GM12878 (cell line): ENCODE measurements around the gene COPS7A. TPM values are rescaled to one million over a fixed set of nuclear protein-coding genes. Genes with fewer than 3 reads are reported as not detected.

ENCODE experiments used
- ATAC-seq: fragments of 200-7000 bp; cut with Tn5 transposase; 3 replicates; pipeline ENCODE4 v1.9.1; 2020; ENCODE audit warnings: mild to moderate bottlenecking, moderate library complexity
- BruUV-seq: library from RNA; stranded (reverse); fragments of 400-500 nt; replicated peaks from 2 replicates; lab custom pipeline; 2021; lab: Mats Ljungman, UMichigan
- CTCF ChIA-PET: fragments of 300-600 bp; sonication (Branson Sonifier 250); formaldehyde crosslinking; extraction: SDS; loops from one replicate; lab custom pipeline; 2021; ENCODE audit warnings: inconsistent platforms; lab: Yijun Ruan, JAX
- POLR2A ChIA-PET: fragments of 350-600 bp; formaldehyde crosslinking; extraction: SDS; loops from one replicate; lab custom pipeline; 2021; ENCODE audit warnings: inconsistent platforms; lab: Charles Lee
- RAD21 ChIA-PET: fragments of 300-600 bp; sonication (Branson Sonifier 250); formaldehyde crosslinking; loops from one replicate; lab custom pipeline; 2023; ENCODE audit warnings: antibody characterized with exemption; ENCODE audit not compliant: unreplicated experiment; lab: Charles Lee
- SMC1A ChIA-PET: fragments of 300-600 bp; sonication (Branson Sonifier 250); formaldehyde crosslinking; loops from one replicate; lab custom pipeline; 2023; ENCODE audit not compliant: unreplicated experiment, uncharacterized antibody; lab: Charles Lee
- DNase-seq: peaks from one replicate; pipeline ENCODE4 v3.0.0-alpha.2; 2011; ENCODE audit warnings: low read depth, low spot score
- FAIRE-seq: peaks from 3 replicates; lab custom pipeline; 2011; peaks lifted over from hg19 to GRCh38; lab: Jason Lieb, UNC
- H2AFZ ChIP-seq: 2 replicates; pipeline ENCODE4 v1.6.0; 2011; ENCODE audit warnings: low read depth, low read length, control low read depth; ENCODE audit not compliant: control insufficient read depth
- H3K27ac ChIP-seq: 2 replicates; pipeline ENCODE4 v1.5.1; 2011; ENCODE audit warnings: control low read depth; ENCODE audit not compliant: control insufficient read depth, insufficient read depth
- H3K27me3 ChIP-seq, 2 experiments: replicated peaks in 1 of 2; 2 replicates each; pipeline versions ENCODE4 v1.6.0 to v1.6.1; 2011; ENCODE audit warnings: low read length in 1 of 2; ENCODE audit not compliant: control insufficient read depth in 2 of 2, insufficient read depth in 2 of 2
- H3K36me3 ChIP-seq, 2 experiments: 2 replicates each; pipeline ENCODE4 v1.5.1; 2011; ENCODE audit warnings: low read length in 1 of 2; ENCODE audit not compliant: control insufficient read depth in 2 of 2, insufficient read depth in 2 of 2
- H3K4me1 ChIP-seq: 2 replicates; pipeline ENCODE4 v1.6.1; 2011; ENCODE audit warnings: mild to moderate bottlenecking, low read length, moderate library complexity, mixed read lengths; ENCODE audit not compliant: control insufficient read depth, insufficient read depth
- H3K4me2 ChIP-seq: 2 replicates; pipeline ENCODE4 v1.6.0; 2011; ENCODE audit warnings: control low read depth; ENCODE audit not compliant: control insufficient read depth, insufficient read depth
- H3K4me3 ChIP-seq: fragments of 200-600 bp; sonication (generic); 2 replicates; pipeline ENCODE4 v1.5.1; 2016
- H3K79me2 ChIP-seq: 2 replicates; pipeline ENCODE4 v1.6.0; 2011; ENCODE audit warnings: low read length; ENCODE audit not compliant: control insufficient read depth, insufficient read depth
- H3K9ac ChIP-seq: 2 replicates; pipeline ENCODE4 v1.8.0; 2011; ENCODE audit warnings: low read length, control low read depth, mixed read lengths; ENCODE audit not compliant: control insufficient read depth, insufficient read depth
- H3K9me3 ChIP-seq: replicated peaks from 3 replicates; pipeline ENCODE4 v1.5.1; 2011; ENCODE audit warnings: mild to moderate bottlenecking, low read length; ENCODE audit not compliant: control insufficient read depth, insufficient read depth
- H4K20me1 ChIP-seq: 2 replicates; pipeline ENCODE4 v1.6.0; 2011; ENCODE audit not compliant: control insufficient read depth, insufficient read depth
- CREM ChIP-seq: IDR thresholded peaks from 2 replicates; pipeline ENCODE4 v1.6.1; 2014; ENCODE audit warnings: antibody characterized with exemption, low read depth
- MYC ChIP-seq: IDR thresholded peaks from 2 replicates; pipeline ENCODE4 v1.6.1; 2011; ENCODE audit warnings: mild to moderate bottlenecking, low read length, moderate library complexity, inconsistent platforms; ENCODE audit not compliant: insufficient read depth, insufficient replicate concordance, insufficient read length, severe bottlenecking
- RAD51 ChIP-seq: fragments of 450-650 bp; IDR thresholded peaks from 2 replicates; pipeline ENCODE4 v1.6.1; 2016; ENCODE audit warnings: moderate library complexity, mild to moderate bottlenecking, inconsistent platforms
- WGBS: methylation state at CpG from one replicate; pipeline ENCODE4 v1.1.6; 2016; ENCODE audit warnings: low lambda C conversion rate; ENCODE audit not compliant: insufficient replicate concordance, insufficient coverage; ENCODE audit errors: missing lambda C conversion rate; 5-methylcytosine and 5-hydroxymethylcytosine counted together
- in situ Hi-C: fragments of 300-500 bp; cut with MboI; formaldehyde crosslinking; loops from 9 replicates; pipeline ENCODE4 v1.14.3; 2018; ENCODE audit warnings: mixed read lengths
- intact Hi-C: fragments of 100-400 bp; cut with micrococcal nuclease; formaldehyde crosslinking; loops from one replicate; pipeline ENCODE4 v1.14.2; 2022; ENCODE audit not compliant: unreplicated experiment
- polyA plus RNA-seq, 11 experiments: library from polyadenylated mRNA; depleted of rRNA in 4 of 11; unstranded in 6 of 11; stranded (reverse) in 5 of 11; fragments of >200 nt; fragmentation: Nextera tagmentation in 4 of 11; fragmentation: Illumina TruSeq in 1 of 11; extraction: Ambion mirVana in 4 of 11; extraction: Trizol in 1 of 11; gene quantifications; 1 replicate in 1 of 11; 2 replicates in 10 of 11; pipeline versions ENCODE4 v1.2.1 to v1.2.3, GENCODE V29; 2011 to 2016; ENCODE audit warnings: inconsistent platforms in 2 of 11, missing spikeins in 2 of 11, low read depth in 1 of 11
- total RNA-seq, 4 experiments: library from RNA; depleted of rRNA in 3 of 4; stranded (reverse); fragments of >200 nt in 3 of 4; fragmentation: Illumina TruSeq in 1 of 4; extraction: Trizol in 1 of 4; gene quantifications; 2 replicates each; pipeline versions ENCODE4 v1.2.1 to v1.2.3, GENCODE V29; 2013 to 2021
- TF ChIP-seq, protein P1 (sequence below): fragments of 450-650 bp; IDR thresholded peaks from 2 replicates; pipeline ENCODE4 v1.6.1; 2017; ENCODE audit warnings: borderline replicate concordance

COPS7A gene
- total and polyA plus RNA-seq, 10 of the 15 experiments (the other 5 are each of a cell fraction or from before 2014, with no cell fraction given): 25.7 to 74.0 (median 51.9) TPM

DNA sequence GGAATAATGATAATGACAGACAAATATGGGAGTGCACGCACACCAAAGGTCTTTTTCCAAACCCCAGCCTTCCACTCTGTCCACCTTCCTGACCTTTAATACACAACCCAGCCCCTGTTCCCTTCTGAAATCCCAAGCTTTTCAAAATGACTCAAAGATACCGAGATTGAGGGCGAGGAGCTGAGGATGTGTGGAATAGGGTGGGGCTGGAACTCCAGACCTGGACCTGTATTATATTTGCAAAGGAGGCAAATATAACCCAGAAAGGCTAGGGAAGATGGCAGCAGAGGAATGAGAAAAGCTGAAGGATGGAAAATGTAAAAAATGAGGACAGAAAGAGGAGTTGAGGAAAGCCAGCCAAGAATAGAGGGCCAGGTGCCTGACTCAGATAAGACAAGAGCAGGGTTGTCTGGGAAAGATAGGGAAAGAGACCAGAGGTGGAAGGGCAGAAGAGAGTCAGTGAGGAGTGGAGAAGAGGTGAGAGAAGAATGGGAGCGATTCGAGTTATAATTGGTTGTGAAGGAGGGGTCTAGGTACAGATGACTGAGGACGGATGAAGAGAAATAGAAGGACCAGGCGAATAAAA is 41.3 kb downstream of the COPS7A start:
- no peak overlapping the region for H3K9ac ChIP-seq
- TF ChIP-seq MYC (no peak), RAD51 (no peak), CREM (no peak)
- TF ChIP-seq, protein P1, sequence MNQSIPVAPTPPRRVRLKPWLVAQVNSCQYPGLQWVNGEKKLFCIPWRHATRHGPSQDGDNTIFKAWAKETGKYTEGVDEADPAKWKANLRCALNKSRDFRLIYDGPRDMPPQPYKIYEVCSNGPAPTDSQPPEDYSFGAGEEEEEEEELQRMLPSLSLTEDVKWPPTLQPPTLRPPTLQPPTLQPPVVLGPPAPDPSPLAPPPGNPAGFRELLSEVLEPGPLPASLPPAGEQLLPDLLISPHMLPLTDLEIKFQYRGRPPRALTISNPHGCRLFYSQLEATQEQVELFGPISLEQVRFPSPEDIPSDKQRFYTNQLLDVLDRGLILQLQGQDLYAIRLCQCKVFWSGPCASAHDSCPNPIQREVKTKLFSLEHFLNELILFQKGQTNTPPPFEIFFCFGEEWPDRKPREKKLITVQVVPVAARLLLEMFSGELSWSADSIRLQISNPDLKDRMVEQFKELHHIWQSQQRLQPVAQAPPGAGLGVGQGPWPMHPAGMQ: peak; percentile 40; the same call in 1 of the 2 replicates
- FAIRE-seq (no peak), ATAC-seq (no peak), DNase-seq (no peak)
- intact Hi-C loops (no loop called here), in situ Hi-C loops (no loop called here)
- H3K27me3 ChIP-seq: no peaks in the 10 kb centered on the region
- no peak overlapping the region; the same call in 1 of the 2 replicates for H3K4me3 ChIP-seq
- peak overlapping the region; percentile 90 for H3K4me2 ChIP-seq
- SMC1A ChIA-PET: interaction anchor here (1.6 to 4.2 kb wide), 2 partner anchors 11 to 12 kb away, joined by 14 to 39 read pairs; partner anchors contain the start of gene MLF2
- peak overlapping the region; percentile 65 for H3K27ac ChIP-seq
- no peaks in the 10 kb centered on the region for H3K9me3 ChIP-seq
- H2AFZ ChIP-seq: no peak overlapping the region
- H4K20me1 ChIP-seq: no peaks in the 10 kb centered on the region
- RAD21 ChIA-PET: interaction anchor here (1.0 to 4.1 kb wide), 8 partner anchors 9 to 60 kb away, joined by 3 to 51 read pairs (median 8); partner anchors contain the start of genes COPS7A and MLF2
- peaks cover 30% of the 10 kb centered on the region for H3K4me1 ChIP-seq
- peaks cover 16% of the 10 kb centered on the region for H3K79me2 ChIP-seq
- BruUV-seq: no TSS peak
- POLR2A ChIA-PET: interaction anchor here (0.5 to 3.2 kb wide), 13 partner anchors 7 to 152 kb away, joined by 3 to 60 read pairs (median 6); partner anchors contain the start of genes CD4, MLF2, USP5 and ZNF384
- no peaks in the 10 kb centered on the region for H3K36me3 ChIP-seq
- CTCF ChIA-PET: interaction anchor here (0.7 to 3.5 kb wide), 5 partner anchors 11 to 71 kb away, joined by 3 to 67 read pairs (median 5); partner anchors contain the start of gene MLF2
- WGBS: 82% methylated on average over 7 of the region's 7 CpGs
